Endothelial cell of umbilical vein (primary cell): ENCODE data around the gene PRSS48. TPM values are rescaled to one million over a fixed set of nuclear protein-coding genes. Genes with fewer than 3 reads are reported as not detected.
A peak's percentile ranks its signal among the peaks of the same experiment; 100 is the strongest.

Experiments
- BruUV-seq: library from RNA; stranded (reverse); fragments of 400-500 nt; replicated peaks from 2 replicates; lab custom pipeline; 2021; lab: Mats Ljungman, UMichigan
- CTCF ChIA-PET: fragments of 300-600, 350-600 bp; sonication (Branson Sonifier 250); formaldehyde crosslinking; loops from one replicate; lab custom pipeline; 2021; ENCODE audit warnings: antibody characterized with exemption, inconsistent platforms; lab: Charles Lee
- POLR2A ChIA-PET: fragments of 300-600, 350-600 bp; sonication (Branson Sonifier 250); formaldehyde crosslinking; loops from one replicate; lab custom pipeline; 2021; ENCODE audit warnings: antibody characterized with exemption, inconsistent platforms; lab: Charles Lee
- DNase-seq: peaks from one replicate; pipeline ENCODE4 v3.0.0-alpha.2; 2011; ENCODE audit warnings: low read depth, low spot score
- FAIRE-seq: peaks from 2 replicates; lab custom pipeline; 2011; peaks lifted over from hg19 to GRCh38; lab: Jason Lieb, UNC
- H2AFZ ChIP-seq: 2 replicates; pipeline ENCODE4 v1.6.0; 2012; ENCODE audit warnings: low read depth, low read length, control low read depth, inconsistent platforms
- H3K27ac ChIP-seq: 2 replicates; pipeline ENCODE4 v1.5.1; 2011; ENCODE audit warnings: low read depth, mild to moderate bottlenecking, control low read depth, low read length, moderate library complexity; ENCODE audit not compliant: insufficient read depth
- H3K27me3 ChIP-seq, 2 experiments: 2 replicates each; pipeline versions ENCODE4 v1.6.0 to v1.6.1; 2011; ENCODE audit warnings: low read length in 2 of 2, mixed read lengths in 1 of 2; ENCODE audit not compliant: control insufficient read depth in 2 of 2, insufficient read depth in 2 of 2
- H3K36me3 ChIP-seq, 2 experiments: 2 replicates in 1 of 2; 3 replicates in 1 of 2; pipeline ENCODE4 v1.5.1; 2011; ENCODE audit warnings: low read length in 2 of 2, mild to moderate bottlenecking in 1 of 2, moderate library complexity in 1 of 2; ENCODE audit not compliant: control insufficient read depth in 2 of 2, insufficient read depth in 2 of 2; ENCODE audit errors: extremely low read depth in 1 of 2
- H3K4me1 ChIP-seq: 3 replicates; pipeline ENCODE4 v1.5.1; 2011; ENCODE audit warnings: mild to moderate bottlenecking, low read length; ENCODE audit not compliant: control insufficient read depth, insufficient read depth; ENCODE audit errors: extremely low read depth
- H3K4me2 ChIP-seq: 2 replicates; pipeline ENCODE4 v1.6.1; 2011; ENCODE audit warnings: low read length, control low read depth, mixed read lengths; ENCODE audit not compliant: insufficient read depth
- H3K4me3 ChIP-seq, 3 experiments: fragments of 200-600 bp in 1 of 3; sonication (generic), shearing (Covaris generic) in 1 of 3; replicated peaks in 1 of 3; 2 replicates each; pipeline ENCODE4 v1.5.1; 2011 to 2016; ENCODE audit warnings: control low read depth in 3 of 3, low read length in 3 of 3, mild to moderate bottlenecking in 2 of 3, inconsistent platforms in 1 of 3, low read depth in 1 of 3, moderate library complexity in 1 of 3; ENCODE audit not compliant: insufficient read depth in 1 of 3
- H3K79me2 ChIP-seq: 2 replicates; pipeline ENCODE4 v1.6.0; 2012; ENCODE audit warnings: low read length, inconsistent platforms; ENCODE audit not compliant: control insufficient read depth, insufficient read depth
- H3K9ac ChIP-seq: replicated peaks from 2 replicates; pipeline ENCODE3; 2011; ENCODE audit warnings: low read length, control low read depth; ENCODE audit not compliant: insufficient read depth; ENCODE audit errors: extremely low read depth
- H3K9me1 ChIP-seq: replicated peaks from 3 replicates; pipeline ENCODE4 v1.6.0; 2011; ENCODE audit warnings: mild to moderate bottlenecking, low read length; ENCODE audit not compliant: control insufficient read depth, insufficient read depth; ENCODE audit errors: extremely low read depth
- H3K9me3 ChIP-seq: replicated peaks from 2 replicates; pipeline ENCODE4 v1.5.1; 2012; ENCODE audit warnings: low read length, inconsistent platforms; ENCODE audit not compliant: control insufficient read depth, insufficient read depth
- H4K20me1 ChIP-seq: replicated peaks from 2 replicates; pipeline ENCODE3; 2011; ENCODE audit warnings: mild to moderate bottlenecking, low read length; ENCODE audit not compliant: control insufficient read depth, insufficient read depth; ENCODE audit errors: extremely low read depth
- CTCF ChIP-seq, 2 donors: IDR thresholded peaks; 1 replicate in 1 of 2; 2 replicates in 1 of 2; pipeline ENCODE4 v1.5.1; 2011; ENCODE audit warnings: low read length in 2 of 2, mild to moderate bottlenecking in 2 of 2, moderate library complexity in 2 of 2, control low read depth in 1 of 2, inconsistent platforms in 1 of 2, low read depth in 1 of 2; ENCODE audit not compliant: insufficient read depth in 1 of 2; ENCODE audit errors: extremely low read depth in 1 of 2
- EZH2 ChIP-seq: IDR thresholded peaks from 2 replicates; pipeline ENCODE4 v1.6.1; 2012; ENCODE audit warnings: borderline replicate concordance, low read depth, mild to moderate bottlenecking, moderate library complexity, low read length, inconsistent platforms; ENCODE audit not compliant: severe bottlenecking
- FOS ChIP-seq: IDR thresholded peaks from 2 replicates; pipeline ENCODE4 v1.6.1; 2011; ENCODE audit warnings: mild to moderate bottlenecking, low read length, moderate library complexity, borderline replicate concordance; ENCODE audit not compliant: insufficient read depth
- GATA2 ChIP-seq: IDR thresholded peaks from 2 replicates; pipeline ENCODE4 v1.7.0; 2011; ENCODE audit warnings: low read depth, mild to moderate bottlenecking, moderate library complexity, mixed read lengths, low read length; ENCODE audit not compliant: insufficient read length, insufficient read depth
- JUN ChIP-seq: IDR thresholded peaks from 2 replicates; pipeline ENCODE4 v1.6.1; 2011; ENCODE audit warnings: borderline replicate concordance, low read depth; ENCODE audit not compliant: insufficient read length, insufficient read depth
- MYC ChIP-seq: IDR thresholded peaks from one replicate; pipeline ENCODE4 v1.6.1; 2011; ENCODE audit warnings: mild to moderate bottlenecking, low read depth, low read length
- POLR2A ChIP-seq: IDR thresholded peaks from 2 replicates; pipeline ENCODE4 v1.6.1; 2012; ENCODE audit warnings: low read depth, mild to moderate bottlenecking, control low read depth, low read length
- POLR2AphosphoS5 ChIP-seq: IDR thresholded peaks from 2 replicates; pipeline ENCODE4 v1.6.1; 2012; ENCODE audit warnings: low read depth, mild to moderate bottlenecking, control low read depth, low read length, moderate library complexity; ENCODE audit not compliant: insufficient read depth
- dilution Hi-C: fragments of 300-500 bp; cut with MboI; formaldehyde crosslinking; loops from one replicate; pipeline ENCODE4 v1.15.0; 2019; ENCODE audit warnings: low sequenced_read_pairs; ENCODE audit not compliant: extremely low pct_ligation_motif_present
- intact Hi-C: fragments of 100-400 bp; cut with micrococcal nuclease; formaldehyde crosslinking; loops from one replicate; pipeline ENCODE4 v1.10.0; 2022
- polyA plus RNA-seq, 4 experiments: library from polyadenylated mRNA; depleted of rRNA in 3 of 4; stranded (reverse) in 3 of 4; unstranded in 1 of 4; fragments of >200 nt; gene quantifications; 2 replicates each; pipeline versions ENCODE4 v1.2.1 to v1.2.3, GENCODE V29; 2011 to 2012; ENCODE audit warnings: missing spikeins in 1 of 4
- total RNA-seq: library from RNA; stranded (reverse); gene quantifications from 2 replicates; pipeline ENCODE4 v1.2.3, GENCODE V29; 2021
- TF ChIP-seq, protein P1 (sequence below): IDR thresholded peaks from 2 replicates; pipeline ENCODE4 v1.6.1; 2011; ENCODE audit not compliant: insufficient read depth, insufficient read length

Gene PRSS48
- total and polyA plus RNA-seq, 2 donors (not counting 3 experiments of a cell fraction or from before 2014, with no cell fraction given): not detected

- Histone ChIP-seq H3K36me3 (no peaks in the 10 kb centered on the region), H3K9me3 (no peaks in the 10 kb centered on the region), H3K9ac (peak overlapping the region; percentile 88), H4K20me1 (no peaks in the 10 kb centered on the region), H3K4me2 (peak overlapping the region; percentile 99), H3K9me1 (no peaks in the 10 kb centered on the region), H2AFZ (peak overlapping the region; percentile 45), H3K27me3 (no peaks in the 10 kb centered on the region), H3K79me2 (peaks cover 48% of the 10 kb centered on the region), H3K4me3 (peak overlapping the region; percentile 55 to 86 (median 74)), H3K27ac (peak overlapping the region; percentile 69), H3K4me1 (peaks cover 24% of the 10 kb centered on the region)
- intact Hi-C loops: loop anchor here (1.0 kb wide), 4 partner anchors 9 to 96 kb away; no protein-coding TSS in a partner anchor
- POLR2A ChIA-PET: interaction anchor here (1.0 kb wide), 1 partner anchor 99 kb away, joined by 3 read pairs; no protein-coding TSS in a partner anchor
- CTCF ChIA-PET: interaction anchor here (0.6 to 6.3 kb wide), 14 partner anchors 9 to 207 kb away, joined by 3 to 30 read pairs (median 4); partner anchors contain the start of gene PRSS48
- dilution Hi-C loops: no loop called here
- TF ChIP-seq MYC (peak; percentile 91), CTCF (IDR thresholded peaks at IDR 0.05; ENCODE audit: extremely low read depth in 1 of 2, insufficient read depth in 1 of 2, low read depth in 1 of 2, low read length in 2 of 2) (no peak), FOS (peak; percentile 63), JUN (peak; percentile 49), EZH2 (no peak), GATA2 (peak; percentile 12), POLR2AphosphoS5 (no peak), POLR2A (no peak)
- TF ChIP-seq, protein P1, sequence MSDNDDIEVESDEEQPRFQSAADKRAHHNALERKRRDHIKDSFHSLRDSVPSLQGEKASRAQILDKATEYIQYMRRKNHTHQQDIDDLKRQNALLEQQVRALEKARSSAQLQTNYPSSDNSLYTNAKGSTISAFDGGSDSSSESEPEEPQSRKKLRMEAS: peak; percentile 68
- FAIRE-seq (peak; percentile 57), DNase-seq (peak; percentile 68)
- BruUV-seq: no TSS peak
These were observed 47.8 kb downstream of the PRSS48 start for GRCh38 chr4:151324752-151325110.
